ENCODE data around the gene NCOA7. TPM values are rescaled to one million over a fixed set of nuclear protein-coding genes. Genes with fewer than 3 reads are reported as not detected.

NCOA7 gene
- total RNA-seq, 3 donors from 2014 or later, result 62.6 to 94.7 (median 82.4) TPM

DNA sequence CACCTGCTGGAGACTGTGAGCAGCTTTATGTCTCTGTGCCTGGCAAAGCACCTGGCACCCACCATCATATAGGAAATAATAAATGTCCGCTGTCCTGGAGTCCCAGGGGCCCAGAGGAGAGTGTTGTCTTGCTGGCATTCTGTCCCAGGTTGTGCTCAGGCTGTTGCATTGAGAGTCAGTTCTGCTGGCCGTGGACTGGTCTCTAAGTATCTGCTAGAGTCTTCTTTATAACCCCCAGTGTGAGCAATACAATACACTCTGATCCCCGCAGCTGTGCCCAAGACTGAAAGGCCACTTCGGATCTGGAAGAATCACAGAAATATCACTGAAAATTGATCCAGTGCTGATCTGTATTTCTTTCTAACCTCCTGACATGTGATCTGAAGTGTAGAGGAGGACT, 127.5 kb downstream of the NCOA7 start:
- no peaks in the 10 kb centered on the region for H3K27me3 ChIP-seq
- H3K4me3 ChIP-seq, result peak overlapping the region in 1 of 3 donors; percentile 62
- DNase-seq (ENCODE audit: low spot score in 2 of 2), result no peak
- intact Hi-C loops (cut with DNase I; ENCODE audit: low total_unique reads), result no loop called here
- peaks cover 0 to 5% of the 10 kb centered on the region in 2 donors for H3K4me1 ChIP-seq
- H3K36me3 ChIP-seq, result no peaks in the 10 kb centered on the region
- TF ChIP-seq POLR2A (IDR thresholded peaks at IDR 0.05) (no peak), POLR2AphosphoS5 (IDR thresholded peaks at IDR 0.05) (no peak)
- TF ChIP-seq, protein P1, sequence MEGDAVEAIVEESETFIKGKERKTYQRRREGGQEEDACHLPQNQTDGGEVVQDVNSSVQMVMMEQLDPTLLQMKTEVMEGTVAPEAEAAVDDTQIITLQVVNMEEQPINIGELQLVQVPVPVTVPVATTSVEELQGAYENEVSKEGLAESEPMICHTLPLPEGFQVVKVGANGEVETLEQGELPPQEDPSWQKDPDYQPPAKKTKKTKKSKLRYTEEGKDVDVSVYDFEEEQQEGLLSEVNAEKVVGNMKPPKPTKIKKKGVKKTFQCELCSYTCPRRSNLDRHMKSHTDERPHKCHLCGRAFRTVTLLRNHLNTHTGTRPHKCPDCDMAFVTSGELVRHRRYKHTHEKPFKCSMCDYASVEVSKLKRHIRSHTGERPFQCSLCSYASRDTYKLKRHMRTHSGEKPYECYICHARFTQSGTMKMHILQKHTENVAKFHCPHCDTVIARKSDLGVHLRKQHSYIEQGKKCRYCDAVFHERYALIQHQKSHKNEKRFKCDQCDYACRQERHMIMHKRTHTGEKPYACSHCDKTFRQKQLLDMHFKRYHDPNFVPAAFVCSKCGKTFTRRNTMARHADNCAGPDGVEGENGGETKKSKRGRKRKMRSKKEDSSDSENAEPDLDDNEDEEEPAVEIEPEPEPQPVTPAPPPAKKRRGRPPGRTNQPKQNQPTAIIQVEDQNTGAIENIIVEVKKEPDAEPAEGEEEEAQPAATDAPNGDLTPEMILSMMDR (IDR thresholded peaks at IDR 0.05), result no peak
- H3K9me3 ChIP-seq, result no peaks in the 10 kb centered on the region
- H3K27ac ChIP-seq, result peak overlapping the region; percentile 91 to 93

DNA sequence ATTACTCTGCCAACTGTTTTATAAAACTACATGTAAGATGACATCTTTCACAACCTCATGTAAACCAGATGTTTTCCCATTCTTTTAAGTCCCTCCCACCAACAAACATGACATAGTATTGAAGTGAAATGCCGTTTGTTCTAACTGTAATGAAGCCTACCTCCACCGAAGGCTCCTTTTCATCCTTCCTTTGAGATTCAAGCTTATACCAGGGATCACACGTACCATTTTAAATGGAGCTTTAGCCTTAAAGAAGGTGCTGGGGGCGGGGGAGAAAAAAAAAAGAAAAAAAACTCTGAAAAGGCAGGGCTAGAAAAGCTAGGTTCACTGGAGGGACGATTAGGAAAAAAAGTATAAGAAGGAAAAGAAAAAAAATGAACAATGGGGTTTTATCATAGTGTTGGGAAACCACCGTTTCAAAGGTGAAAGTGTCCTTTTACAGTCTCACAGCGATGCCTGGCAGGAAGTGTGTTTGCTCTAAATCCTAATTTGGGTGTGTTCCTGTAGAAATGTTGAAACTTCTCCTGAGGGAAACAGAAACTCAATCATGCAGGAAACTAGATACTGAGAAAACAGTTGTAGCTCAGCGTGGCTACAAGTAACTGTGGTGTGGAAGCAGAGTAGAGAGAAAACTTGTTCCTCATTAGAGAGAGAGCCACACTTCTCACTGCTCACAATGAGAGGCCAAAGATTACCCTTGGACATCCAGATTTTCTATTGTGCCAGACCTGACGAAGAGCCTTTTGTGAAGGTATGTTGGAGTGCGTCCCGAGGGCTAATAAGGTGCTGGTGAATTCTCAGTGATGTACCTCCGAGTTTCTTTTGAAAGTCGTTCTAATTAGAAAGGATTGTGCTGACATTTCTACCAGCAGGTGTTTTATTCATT, 128.2 kb downstream of the NCOA7 start:
- Histone ChIP-seq H3K27ac (peak overlapping the region; percentile 91 to 93), H3K36me3 (no peaks in the 10 kb centered on the region), H3K4me1 (peaks cover 0 to 5% of the 10 kb centered on the region in 2 donors), H3K9me3 (no peaks in the 10 kb centered on the region), H3K27me3 (no peaks in the 10 kb centered on the region), H3K4me3 (peak overlapping the region; percentile 18 to 62 (median 48))
- intact Hi-C loops (cut with DNase I; ENCODE audit: low total_unique reads), result no loop called here
- TF ChIP-seq, protein P1 (IDR thresholded peaks at IDR 0.05), result no peak
- TF ChIP-seq POLR2A (IDR thresholded peaks at IDR 0.05), result peak; percentile 84
- TF ChIP-seq POLR2AphosphoS5 (IDR thresholded peaks at IDR 0.05), result peak in 2 of 3 donors; percentile 57 to 82
- DNase-seq (ENCODE audit: low spot score in 2 of 2), result peak in 1 of 2 donors; percentile 67

DNA sequence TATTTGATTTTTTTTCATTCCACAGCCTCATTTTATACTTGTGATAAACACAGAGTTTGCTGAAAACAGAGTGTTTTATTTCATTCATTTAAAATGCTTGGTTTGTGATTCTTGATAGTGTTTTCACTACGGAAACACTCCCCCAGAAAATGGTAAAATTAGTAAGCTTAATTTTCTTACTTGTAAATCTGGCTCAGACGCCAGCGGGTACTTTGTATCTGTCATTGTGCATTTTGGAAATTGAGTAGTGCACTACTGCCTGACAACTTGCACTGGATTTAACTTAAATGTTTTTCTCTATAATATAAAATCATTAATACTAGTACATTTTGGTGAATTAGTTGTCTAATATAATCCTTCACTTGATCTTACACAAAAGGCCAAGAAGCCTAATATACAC, 128.9 kb downstream of the NCOA7 start:
- no peaks in the 10 kb centered on the region for H3K9me3 ChIP-seq
- peak overlapping the region in 2 of 3 donors; percentile 48 to 62 for H3K4me3 ChIP-seq
- H3K27ac ChIP-seq, result peak overlapping the region; percentile 90 to 91
- DNase-seq (ENCODE audit: low spot score in 2 of 2), result no peak
- intact Hi-C loops (cut with DNase I; ENCODE audit: low total_unique reads), result no loop called here
- peaks cover 0 to 5% of the 10 kb centered on the region in 2 donors for H3K4me1 ChIP-seq
- TF ChIP-seq, protein P1 (IDR thresholded peaks at IDR 0.05), result no peak
- TF ChIP-seq POLR2A (IDR thresholded peaks at IDR 0.05) (no peak), POLR2AphosphoS5 (IDR thresholded peaks at IDR 0.05) (no peak)
- H3K36me3 ChIP-seq, result no peaks in the 10 kb centered on the region
- H3K27me3 ChIP-seq, result no peaks in the 10 kb centered on the region

DNA sequence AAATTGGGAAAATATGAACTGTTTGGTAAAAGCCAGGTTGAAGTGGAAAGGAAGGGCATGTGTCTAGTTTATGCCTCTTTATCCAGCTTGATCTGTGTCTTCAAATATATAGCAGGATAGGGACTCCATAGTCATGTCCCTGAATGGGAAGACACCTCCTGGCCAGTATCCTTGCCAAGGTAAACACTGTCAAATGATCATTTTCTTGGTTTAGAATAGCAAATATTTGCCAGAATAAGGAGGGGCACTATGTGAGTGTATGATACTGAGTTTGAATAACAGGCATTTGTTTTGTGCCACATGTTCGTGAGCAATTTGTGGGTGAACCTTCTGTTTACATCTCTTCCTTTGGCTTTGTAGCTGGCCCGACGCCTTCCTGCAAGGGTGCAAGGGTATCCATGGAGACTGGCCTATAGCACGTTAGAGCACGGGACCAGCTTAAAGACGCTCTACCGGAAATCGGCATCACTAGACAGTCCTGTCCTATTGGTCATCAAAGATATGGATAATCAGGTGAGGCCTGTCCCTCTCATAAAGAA, 131.6 kb downstream of the NCOA7 start:
- TF ChIP-seq, protein P1 (IDR thresholded peaks at IDR 0.05), result no peak
- TF ChIP-seq POLR2A (IDR thresholded peaks at IDR 0.05) (no peak), POLR2AphosphoS5 (IDR thresholded peaks at IDR 0.05) (no peak)
- H3K9me3 ChIP-seq, result no peaks in the 10 kb centered on the region
- no peak overlapping the region for H3K27ac ChIP-seq
- no peaks in the 10 kb centered on the region for H3K27me3 ChIP-seq
- H3K36me3 ChIP-seq, result no peaks in the 10 kb centered on the region
- peak overlapping the region in 1 of 3 donors; percentile 26 for H3K4me3 ChIP-seq
- DNase-seq (ENCODE audit: low spot score in 2 of 2), result no peak
- peaks cover 0 to 5% of the 10 kb centered on the region in 2 donors for H3K4me1 ChIP-seq
- intact Hi-C loops (cut with DNase I; ENCODE audit: low total_unique reads), result no loop called here

DNA sequence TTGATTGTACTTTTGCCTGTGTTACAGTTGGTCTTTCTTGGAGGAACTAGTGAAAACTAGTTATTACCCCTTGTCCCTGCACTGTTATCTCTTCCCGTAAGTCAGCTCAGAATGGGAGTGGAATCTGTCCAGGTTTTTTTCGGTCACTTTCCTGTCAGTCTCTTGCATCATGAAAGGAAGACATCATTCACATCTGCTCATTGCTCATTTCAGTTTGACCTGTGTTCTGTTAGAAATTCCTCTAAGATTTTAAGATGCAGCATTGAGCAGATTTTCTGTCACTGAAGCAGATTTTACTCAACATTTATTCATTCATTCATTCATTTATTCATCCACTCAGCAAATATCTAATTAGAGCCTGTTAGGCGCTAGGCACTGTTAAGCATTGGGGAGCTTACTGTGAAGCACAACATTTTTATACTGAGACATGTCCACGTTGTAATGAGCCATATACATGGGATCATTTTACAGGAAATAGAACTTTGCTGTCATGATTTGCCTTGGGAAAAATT, 132.7 kb downstream of the NCOA7 start:
- Histone ChIP-seq H3K27ac (peak overlapping the region; percentile 10 to 28), H3K9me3 (no peaks in the 10 kb centered on the region), H3K27me3 (no peaks in the 10 kb centered on the region), H3K4me1 (peaks cover 0 to 5% of the 10 kb centered on the region in 2 donors), H3K4me3 (peak overlapping the region in 1 of 3 donors; percentile 26), H3K36me3 (peaks cover 1% of the 10 kb centered on the region)
- TF ChIP-seq, protein P1 (IDR thresholded peaks at IDR 0.05), result no peak
- TF ChIP-seq POLR2A (IDR thresholded peaks at IDR 0.05), result no peak
- no peak for TF ChIP-seq POLR2AphosphoS5 (IDR thresholded peaks at IDR 0.05)
- intact Hi-C loops (cut with DNase I; ENCODE audit: low total_unique reads), result no loop called here
- DNase-seq (ENCODE audit: low spot score in 2 of 2), result no peak
